HFFc6 (cell line): ENCODE results near the gene OST4. TPM values are rescaled to one million over a fixed set of nuclear protein-coding genes. Genes with fewer than 3 reads are reported as not detected.
A peak's percentile ranks its signal among the peaks of the same experiment; 100 is the strongest.

Experiments used
- DNase-seq: peaks from one replicate; pipeline ENCODE4 v3.0.0-alpha.2; 2018
- H3K27ac Mint-ChIP-seq: 2 replicates; pipeline ENCODE4 v1.8.0; 2020; ENCODE audit warnings: mild to moderate bottlenecking, mixed read lengths
- H3K27me3 Mint-ChIP-seq: 2 replicates; pipeline ENCODE4 v1.8.0; 2021; ENCODE audit warnings: mild to moderate bottlenecking, moderate library complexity, mixed read lengths; ENCODE audit not compliant: insufficient read depth
- H3K36me3 Mint-ChIP-seq: 2 replicates; pipeline ENCODE4 v1.8.0; 2021; ENCODE audit warnings: low read depth, mixed read lengths
- H3K4me1 Mint-ChIP-seq: 2 replicates; pipeline ENCODE4 v1.8.0; 2020; ENCODE audit warnings: low read depth, mixed read lengths
- H3K4me3 Mint-ChIP-seq: 2 replicates; pipeline ENCODE4 v1.8.0; 2020; ENCODE audit warnings: mild to moderate bottlenecking, moderate library complexity, mixed read lengths
- H3K9me3 Mint-ChIP-seq: 2 replicates; pipeline ENCODE4 v1.8.0; 2020; ENCODE audit warnings: mild to moderate bottlenecking, mixed read lengths
- total RNA-seq, 6 experiments: library from RNA; stranded (reverse); fragmentation: NEBNext Ultra II Directional; extraction: Animal tissue kit (Norgen Biotek cat#: 25700); gene quantifications; 2 replicates in 1 of 6; 3 replicates in 5 of 6; pipeline ENCODE4 v1.2.3, GENCODE V29; 2021
- TF ChIP-seq, protein P1 (sequence below): fragments of 200-600 bp; sonication (generic); IDR thresholded peaks from 2 replicates; pipeline ENCODE4 v1.5.0; 2021; ENCODE audit warnings: antibody characterized with exemption, mild to moderate bottlenecking

The OST4 gene
- total RNA-seq, 6 experiments from 2014 or later = 500 to 565 (median 548) TPM

DNA sequence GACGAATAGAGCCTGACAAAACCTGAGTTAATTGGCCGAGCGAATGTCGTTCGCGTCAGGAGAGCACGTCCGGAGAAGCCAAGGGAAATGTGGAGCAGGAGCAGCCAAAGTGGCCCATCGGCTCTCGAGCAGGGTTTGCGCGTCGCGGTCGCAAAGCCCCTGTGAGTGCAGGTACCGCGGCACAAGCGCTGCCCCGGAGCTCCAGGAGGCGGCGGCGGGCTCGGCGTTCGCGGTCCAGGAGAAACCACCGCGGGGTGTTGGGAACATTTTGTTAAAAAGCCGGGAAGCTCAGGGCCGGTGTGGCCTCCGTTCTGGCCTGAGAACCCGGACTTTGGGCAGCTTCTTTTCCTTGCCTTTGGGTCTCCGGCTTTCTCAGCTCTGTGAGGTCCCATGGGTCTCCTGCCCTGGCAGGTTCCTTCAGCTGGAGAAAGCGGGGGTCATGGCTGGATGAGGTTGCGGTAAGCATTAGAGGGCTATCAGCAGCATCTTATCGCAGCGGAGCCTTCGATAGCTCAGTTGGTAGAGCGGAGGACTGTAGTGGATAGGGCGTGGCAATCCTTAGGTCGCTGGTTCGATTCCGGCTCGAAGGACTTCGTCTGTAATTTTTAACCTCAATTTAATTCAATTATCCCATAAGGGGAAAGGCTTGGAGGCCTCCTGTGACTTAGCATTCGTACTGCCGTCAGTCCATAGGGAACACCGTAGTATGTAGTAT lies 21.0 kb downstream of the OST4 start:
- Mint-ChIP-seq H3K9me3 (peaks cover 13% of the 10 kb centered on the region), H3K27ac (peak overlapping the region; percentile 98), H3K4me3 (peak overlapping the region; percentile 97), H3K4me1 (peaks cover 31% of the 10 kb centered on the region), H3K36me3 (peaks cover 24% of the 10 kb centered on the region), H3K27me3 (peaks cover 14% of the 10 kb centered on the region)
- TF ChIP-seq, protein P1, sequence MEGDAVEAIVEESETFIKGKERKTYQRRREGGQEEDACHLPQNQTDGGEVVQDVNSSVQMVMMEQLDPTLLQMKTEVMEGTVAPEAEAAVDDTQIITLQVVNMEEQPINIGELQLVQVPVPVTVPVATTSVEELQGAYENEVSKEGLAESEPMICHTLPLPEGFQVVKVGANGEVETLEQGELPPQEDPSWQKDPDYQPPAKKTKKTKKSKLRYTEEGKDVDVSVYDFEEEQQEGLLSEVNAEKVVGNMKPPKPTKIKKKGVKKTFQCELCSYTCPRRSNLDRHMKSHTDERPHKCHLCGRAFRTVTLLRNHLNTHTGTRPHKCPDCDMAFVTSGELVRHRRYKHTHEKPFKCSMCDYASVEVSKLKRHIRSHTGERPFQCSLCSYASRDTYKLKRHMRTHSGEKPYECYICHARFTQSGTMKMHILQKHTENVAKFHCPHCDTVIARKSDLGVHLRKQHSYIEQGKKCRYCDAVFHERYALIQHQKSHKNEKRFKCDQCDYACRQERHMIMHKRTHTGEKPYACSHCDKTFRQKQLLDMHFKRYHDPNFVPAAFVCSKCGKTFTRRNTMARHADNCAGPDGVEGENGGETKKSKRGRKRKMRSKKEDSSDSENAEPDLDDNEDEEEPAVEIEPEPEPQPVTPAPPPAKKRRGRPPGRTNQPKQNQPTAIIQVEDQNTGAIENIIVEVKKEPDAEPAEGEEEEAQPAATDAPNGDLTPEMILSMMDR = peak; percentile 61
- DNase-seq = peak; percentile 96

DNA sequence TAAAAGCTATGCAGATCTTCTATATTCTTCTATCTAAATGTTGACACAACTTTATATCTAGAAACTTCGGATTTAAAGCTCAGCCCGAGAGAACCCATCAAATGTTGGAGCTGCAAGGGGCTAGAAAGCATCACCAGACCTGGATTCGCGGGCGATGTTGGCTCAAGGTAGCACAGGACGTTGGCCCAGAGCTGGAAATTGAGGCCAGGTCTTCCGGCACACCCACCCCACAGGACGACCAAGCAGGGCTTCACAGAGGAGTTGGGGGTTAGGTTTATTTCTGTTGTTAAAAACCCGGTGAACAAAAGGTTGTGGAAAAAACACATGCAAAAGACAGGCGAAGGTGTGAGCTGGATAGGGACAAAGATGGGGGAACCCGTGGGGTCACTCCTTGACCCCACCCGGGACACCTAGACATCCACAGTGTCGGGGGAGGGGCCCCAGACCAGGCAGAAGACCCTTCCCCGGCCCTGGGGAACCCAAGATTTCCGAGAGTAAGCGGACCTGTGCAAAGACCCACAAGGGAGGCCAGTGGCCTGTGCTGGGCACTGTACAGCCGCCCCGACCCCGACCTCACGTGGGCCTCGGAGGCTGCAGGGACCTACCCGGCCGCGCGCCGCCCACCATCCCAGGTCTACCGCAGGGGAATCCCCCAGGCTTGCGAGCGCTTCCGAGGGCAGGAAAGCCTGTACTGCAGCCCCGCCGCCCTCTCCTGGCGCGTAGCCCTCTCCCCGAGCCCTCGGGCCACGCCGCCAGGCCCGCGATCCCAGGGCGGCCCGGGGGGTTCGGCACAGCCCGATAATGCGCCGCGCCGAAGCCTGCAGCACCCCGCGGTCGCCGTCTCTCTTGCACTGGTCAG lies 21.8 kb downstream of the OST4 start:
- H3K27ac Mint-ChIP-seq = peak overlapping the region; percentile 98
- peaks cover 13% of the 10 kb centered on the region for H3K9me3 Mint-ChIP-seq
- peaks cover 31% of the 10 kb centered on the region for H3K4me1 Mint-ChIP-seq
- peaks cover 14% of the 10 kb centered on the region for H3K27me3 Mint-ChIP-seq
- peak overlapping the region; percentile 97 for H3K4me3 Mint-ChIP-seq
- H3K36me3 Mint-ChIP-seq = peaks cover 19% of the 10 kb centered on the region
- TF ChIP-seq, protein P1 = no peak
- no peak for DNase-seq

DNA sequence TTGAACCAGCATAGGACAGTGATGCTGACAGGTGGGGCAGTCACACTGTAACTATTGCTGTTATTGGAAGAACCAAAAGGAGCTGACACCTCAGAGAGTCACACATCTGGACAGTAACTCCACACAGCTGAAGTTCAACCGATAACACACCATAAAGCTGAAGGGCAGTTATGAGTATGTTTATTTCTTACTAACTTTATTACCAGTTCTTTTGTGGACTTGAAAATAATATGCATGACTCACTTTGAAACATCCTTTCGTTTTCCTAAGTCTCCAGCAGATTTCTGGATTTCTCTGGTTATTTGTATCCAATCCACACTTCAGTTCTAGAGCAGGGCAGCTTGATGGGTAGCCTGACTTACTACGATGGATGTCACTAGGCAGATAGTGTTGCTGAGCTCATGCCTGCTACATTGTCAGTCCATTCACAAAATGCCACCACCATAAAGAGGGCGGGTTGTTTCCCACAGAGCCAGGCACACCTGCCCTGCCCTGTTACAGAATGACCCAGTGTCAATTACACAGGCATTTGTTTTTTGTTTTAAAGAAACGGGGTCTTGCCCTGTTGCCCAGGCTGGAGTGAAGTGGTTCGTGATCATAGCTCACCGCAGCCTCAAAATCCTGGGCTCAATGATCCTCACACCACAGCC lies 28.3 kb downstream of the OST4 start:
- TF ChIP-seq, protein P1 = no peak
- DNase-seq = peak; percentile 28

DNA sequence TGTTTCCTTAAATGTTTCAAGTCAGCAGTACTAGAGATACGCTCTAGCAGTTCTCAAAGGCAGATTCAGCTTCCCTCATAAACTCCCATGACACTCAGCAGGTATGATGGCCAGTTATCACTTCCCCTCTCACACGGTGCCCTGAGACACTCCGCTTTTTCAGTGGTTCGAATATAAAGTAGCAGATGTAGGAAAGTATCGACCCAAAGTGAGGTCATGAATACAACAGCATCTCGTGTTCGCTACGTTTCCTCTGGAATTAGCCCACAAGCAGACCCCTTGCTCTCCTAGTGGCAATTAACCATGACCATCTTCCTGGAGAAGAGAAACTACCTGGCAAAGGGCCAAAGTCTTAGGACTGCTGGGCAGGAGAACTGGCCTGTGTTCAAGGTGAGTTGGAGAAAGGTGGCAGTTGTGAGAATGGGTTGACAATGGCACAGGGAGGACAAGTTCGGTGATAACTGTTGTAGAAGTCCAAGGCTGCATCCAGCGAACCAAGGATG lies 29.2 kb downstream of the OST4 start:
- no peaks in the 10 kb centered on the region; the same call in 1 of the 2 replicates for H3K27me3 Mint-ChIP-seq
- H3K27ac Mint-ChIP-seq = peak overlapping the region; percentile 36; the same call in 1 of the 2 replicates
- peaks cover 25% of the 10 kb centered on the region for H3K36me3 Mint-ChIP-seq
- H3K4me3 Mint-ChIP-seq = no peak overlapping the region
- H3K9me3 Mint-ChIP-seq = no peaks in the 10 kb centered on the region
- TF ChIP-seq, protein P1 = no peak
- H3K4me1 Mint-ChIP-seq = peaks cover 27% of the 10 kb centered on the region
- DNase-seq = no peak

More for the DNA sequence above, 28.3 kb downstream of the OST4 start:
- H3K9me3 Mint-ChIP-seq = no peaks in the 10 kb centered on the region
- H3K36me3 Mint-ChIP-seq = peaks cover 30% of the 10 kb centered on the region
- no peaks in the 10 kb centered on the region; the same call in 1 of the 2 replicates for H3K27me3 Mint-ChIP-seq
- peaks cover 27% of the 10 kb centered on the region for H3K4me1 Mint-ChIP-seq
- H3K27ac Mint-ChIP-seq = peak overlapping the region; percentile 36
- no peak overlapping the region for H3K4me3 Mint-ChIP-seq

DNA sequence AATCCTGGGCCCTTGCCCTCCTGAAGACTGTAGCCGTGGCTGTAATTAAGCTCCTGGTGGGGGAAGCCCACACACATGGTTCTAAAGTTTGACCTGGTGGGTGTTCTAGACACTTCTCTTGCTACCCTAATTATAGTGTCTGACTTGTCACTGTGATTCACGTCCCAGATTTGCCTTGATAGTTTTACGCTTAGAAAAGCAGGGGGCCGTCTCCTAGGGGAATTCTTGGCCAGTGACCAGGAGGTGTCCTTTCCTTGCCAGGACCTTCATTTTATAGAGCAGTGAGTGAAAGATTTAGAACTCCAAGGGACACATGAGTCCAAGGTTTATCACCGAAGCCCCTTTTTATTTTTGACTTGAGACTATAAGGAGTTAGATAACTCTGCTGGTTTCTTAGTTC lies 29.7 kb downstream of the OST4 start:
- TF ChIP-seq, protein P1 = no peak
- Mint-ChIP-seq H3K4me3 (no peak overlapping the region), H3K4me1 (peaks cover 27% of the 10 kb centered on the region), H3K27me3 (peaks cover under 1% of the 10 kb centered on the region), H3K27ac (peak overlapping the region; percentile 36; the same call in 1 of the 2 replicates), H3K9me3 (no peaks in the 10 kb centered on the region), H3K36me3 (peaks cover 28% of the 10 kb centered on the region)
- DNase-seq = peak; percentile 13
